Keratinocyte (primary cell): Measurements from ENCODE around the gene EGLN1.

Experiments used
- EZH2 ChIP-seq: IDR thresholded peaks from one replicate; pipeline ENCODE4 v1.6.1; 2012; ENCODE audit warnings: inconsistent platforms, mild to moderate bottlenecking, low read length, moderate library complexity
- TF ChIP-seq, protein P1 (sequence below), 3 experiments: IDR thresholded peaks in 1 of 3; conservative IDR thresholded peaks in 1 of 3; optimal IDR thresholded peaks in 1 of 3; 2 replicates in 2 of 3; 3 replicates in 1 of 3; pipeline versions ENCODE3 to v1.5.1; 2011; ENCODE audit warnings: low read length in 3 of 3, mild to moderate bottlenecking in 3 of 3, moderate library complexity in 2 of 3, control low read depth in 1 of 3, inconsistent platforms in 1 of 3; ENCODE audit not compliant: insufficient read depth in 2 of 3; ENCODE audit errors: extremely low read depth in 1 of 3

GRCh38 chr1:231393668-231394067 is 28.4 kb downstream of the EGLN1 start:
- TF ChIP-seq, protein P1, sequence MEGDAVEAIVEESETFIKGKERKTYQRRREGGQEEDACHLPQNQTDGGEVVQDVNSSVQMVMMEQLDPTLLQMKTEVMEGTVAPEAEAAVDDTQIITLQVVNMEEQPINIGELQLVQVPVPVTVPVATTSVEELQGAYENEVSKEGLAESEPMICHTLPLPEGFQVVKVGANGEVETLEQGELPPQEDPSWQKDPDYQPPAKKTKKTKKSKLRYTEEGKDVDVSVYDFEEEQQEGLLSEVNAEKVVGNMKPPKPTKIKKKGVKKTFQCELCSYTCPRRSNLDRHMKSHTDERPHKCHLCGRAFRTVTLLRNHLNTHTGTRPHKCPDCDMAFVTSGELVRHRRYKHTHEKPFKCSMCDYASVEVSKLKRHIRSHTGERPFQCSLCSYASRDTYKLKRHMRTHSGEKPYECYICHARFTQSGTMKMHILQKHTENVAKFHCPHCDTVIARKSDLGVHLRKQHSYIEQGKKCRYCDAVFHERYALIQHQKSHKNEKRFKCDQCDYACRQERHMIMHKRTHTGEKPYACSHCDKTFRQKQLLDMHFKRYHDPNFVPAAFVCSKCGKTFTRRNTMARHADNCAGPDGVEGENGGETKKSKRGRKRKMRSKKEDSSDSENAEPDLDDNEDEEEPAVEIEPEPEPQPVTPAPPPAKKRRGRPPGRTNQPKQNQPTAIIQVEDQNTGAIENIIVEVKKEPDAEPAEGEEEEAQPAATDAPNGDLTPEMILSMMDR (optimal IDR thresholded peaks at IDR 0.05 in 1 of 3, IDR thresholded peaks at IDR 0.05 in 1 of 3, conservative IDR thresholded peaks at IDR 0.05 in 1 of 3; ENCODE audit: extremely low read depth in 1 of 3, insufficient read depth in 2 of 3, low read length in 3 of 3) = no peak
- no peak for TF ChIP-seq EZH2
